Inflammatory macrophage (primary cell): ENCODE data around the gene CUX1.

Source experiments
- DNase-seq, 2 donors: peaks; one replicate each; pipeline ENCODE4 v3.0.0-alpha.2; 2020 to 2022

The CUX1 gene

GRCh38 chr7:102280521-102280920 lies 463.1 kb downstream of the CUX1 start:
- DNase-seq: no peak

GRCh38 chr7:102281785-102282184 lies 464.4 kb downstream of the CUX1 start:
- DNase-seq: no peak

- no peak for DNase-seq
Observed at GRCh38 chr7:102282465-102283362, 465.3 kb downstream of the CUX1 start.

- no peak for DNase-seq
Observed at GRCh38 chr7:102283477-102284189, 466.2 kb downstream of the CUX1 start.

GRCh38 chr7:102284399-102284798 lies 467.0 kb downstream of the CUX1 start:
- DNase-seq: no peak

- DNase-seq: peak; percentile 73 to 90
Observed at GRCh38 chr7:102284891-102285539, 467.6 kb downstream of the CUX1 start.

GRCh38 chr7:102285540-102286236 lies 468.3 kb downstream of the CUX1 start:
- no peak for DNase-seq

- peak; percentile 75 to 88 for DNase-seq
Observed at GRCh38 chr7:102286237-102287110, 469.0 kb downstream of the CUX1 start, which contains the start of gene SH2B2. Gene SH2B2 (plus strand): TSS chr7:102286868. CDS start chr7:102300551, 13,683 bp downstream.

- DNase-seq: peak in 1 of 2 donors; percentile 27
Observed at GRCh38 chr7:102287111-102287980, 469.9 kb downstream of the CUX1 start.

- DNase-seq: no peak
Observed at GRCh38 chr7:102287981-102288278, 470.5 kb downstream of the CUX1 start.

GRCh38 chr7:102288285-102288930 lies 471.0 kb downstream of the CUX1 start:
- peak; percentile 54 to 67 for DNase-seq

GRCh38 chr7:102289057-102289456 lies 471.6 kb downstream of the CUX1 start:
- DNase-seq: peak in 1 of 2 donors; percentile 9

GRCh38 chr7:102291056-102291915 lies 473.9 kb downstream of the CUX1 start:
- DNase-seq: no peak

GRCh38 chr7:102291916-102292267 lies 474.5 kb downstream of the CUX1 start:
- DNase-seq: no peak

GRCh38 chr7:102292813-102293798 lies 475.7 kb downstream of the CUX1 start:
- peak in 1 of 2 donors; percentile 10 for DNase-seq

- no peak for DNase-seq
Observed at GRCh38 chr7:102294589-102294988, 477.2 kb downstream of the CUX1 start.

GRCh38 chr7:102295346-102296178 lies 478.1 kb downstream of the CUX1 start:
- DNase-seq: peak; percentile 42 to 58
